ENCODE data around the gene ARID1B. TPM values are rescaled to one million over a fixed set of nuclear protein-coding genes. Genes with fewer than 3 reads are reported as not detected.

Gene ARID1B
- total RNA-seq, 1 experiment from 2014 or later = 86.3 TPM

- Histone ChIP-seq H3K36me3 (ENCODE audit: insufficient read depth, low read length, poor library complexity, severe bottlenecking) (no peaks in the 10 kb centered on the region), H3K4me1 (ENCODE audit: insufficient read depth, low read length, poor library complexity, severe bottlenecking) (peaks cover 12% of the 10 kb centered on the region), H3K27ac (ENCODE audit: low read depth, low read length, poor library complexity, severe bottlenecking) (no peak overlapping the region), H3K9me3 (ENCODE audit: low read depth, low read length, poor library complexity, severe bottlenecking) (no peaks in the 10 kb centered on the region), H3K27me3 (replicated peaks; ENCODE audit: insufficient read depth, low read depth, low read length, poor library complexity) (no peaks in the 10 kb centered on the region), H3K4me3 (ENCODE audit: low read depth, low read length, poor library complexity, severe bottlenecking) (no peak overlapping the region)
- POLR2A ChIA-PET (ENCODE audit: low non-redundant PET) = interaction anchor here (0.5 kb wide), 1 partner anchor 304 kb away, joined by 4 read pairs; no protein-coding TSS in a partner anchor
- TF ChIP-seq, protein P1, sequence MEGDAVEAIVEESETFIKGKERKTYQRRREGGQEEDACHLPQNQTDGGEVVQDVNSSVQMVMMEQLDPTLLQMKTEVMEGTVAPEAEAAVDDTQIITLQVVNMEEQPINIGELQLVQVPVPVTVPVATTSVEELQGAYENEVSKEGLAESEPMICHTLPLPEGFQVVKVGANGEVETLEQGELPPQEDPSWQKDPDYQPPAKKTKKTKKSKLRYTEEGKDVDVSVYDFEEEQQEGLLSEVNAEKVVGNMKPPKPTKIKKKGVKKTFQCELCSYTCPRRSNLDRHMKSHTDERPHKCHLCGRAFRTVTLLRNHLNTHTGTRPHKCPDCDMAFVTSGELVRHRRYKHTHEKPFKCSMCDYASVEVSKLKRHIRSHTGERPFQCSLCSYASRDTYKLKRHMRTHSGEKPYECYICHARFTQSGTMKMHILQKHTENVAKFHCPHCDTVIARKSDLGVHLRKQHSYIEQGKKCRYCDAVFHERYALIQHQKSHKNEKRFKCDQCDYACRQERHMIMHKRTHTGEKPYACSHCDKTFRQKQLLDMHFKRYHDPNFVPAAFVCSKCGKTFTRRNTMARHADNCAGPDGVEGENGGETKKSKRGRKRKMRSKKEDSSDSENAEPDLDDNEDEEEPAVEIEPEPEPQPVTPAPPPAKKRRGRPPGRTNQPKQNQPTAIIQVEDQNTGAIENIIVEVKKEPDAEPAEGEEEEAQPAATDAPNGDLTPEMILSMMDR (conservative IDR thresholded peaks at IDR 0.05; ENCODE audit: low read depth, low read length) = no peak
- no peak for TF ChIP-seq EZH2 (IDR thresholded peaks at IDR 0.05; ENCODE audit: borderline replicate concordance, low read depth, low read length, poor library complexity, severe bottlenecking)
- CTCF ChIA-PET = no interaction called here
- intact Hi-C loops (cut with micrococcal nuclease; ENCODE audit: unreplicated experiment) = no loop called here
- BruUV-seq (replicated peaks) = no TSS peak
- DNase-seq (ENCODE audit: low spot score) = no peak
Observed at GRCh38 chr6:156904176-156904967, 127.2 kb downstream of the ARID1B start.

- Histone ChIP-seq H3K27ac (ENCODE audit: low read depth, low read length, poor library complexity, severe bottlenecking) (no peak overlapping the region), H3K9me3 (ENCODE audit: low read depth, low read length, poor library complexity, severe bottlenecking) (no peaks in the 10 kb centered on the region), H3K4me3 (ENCODE audit: low read depth, low read length, poor library complexity, severe bottlenecking) (no peak overlapping the region), H3K27me3 (replicated peaks; ENCODE audit: insufficient read depth, low read depth, low read length, poor library complexity) (no peaks in the 10 kb centered on the region), H3K36me3 (ENCODE audit: insufficient read depth, low read length, poor library complexity, severe bottlenecking) (no peaks in the 10 kb centered on the region), H3K4me1 (ENCODE audit: insufficient read depth, low read length, poor library complexity, severe bottlenecking) (peaks cover 8% of the 10 kb centered on the region)
- ChIA-PET CTCF (no interaction called here), POLR2A (ENCODE audit: low non-redundant PET) (no interaction called here)
- TF ChIP-seq, protein P1 (conservative IDR thresholded peaks at IDR 0.05; ENCODE audit: low read depth, low read length) = no peak
- no peak for TF ChIP-seq EZH2 (IDR thresholded peaks at IDR 0.05; ENCODE audit: borderline replicate concordance, low read depth, low read length, poor library complexity, severe bottlenecking)
- intact Hi-C loops (cut with micrococcal nuclease; ENCODE audit: unreplicated experiment) = no loop called here
- no TSS peak for BruUV-seq (replicated peaks)
- DNase-seq (ENCODE audit: low spot score) = no peak
Observed at GRCh38 chr6:156905801-156906200, 128.6 kb downstream of the ARID1B start.

DNA sequence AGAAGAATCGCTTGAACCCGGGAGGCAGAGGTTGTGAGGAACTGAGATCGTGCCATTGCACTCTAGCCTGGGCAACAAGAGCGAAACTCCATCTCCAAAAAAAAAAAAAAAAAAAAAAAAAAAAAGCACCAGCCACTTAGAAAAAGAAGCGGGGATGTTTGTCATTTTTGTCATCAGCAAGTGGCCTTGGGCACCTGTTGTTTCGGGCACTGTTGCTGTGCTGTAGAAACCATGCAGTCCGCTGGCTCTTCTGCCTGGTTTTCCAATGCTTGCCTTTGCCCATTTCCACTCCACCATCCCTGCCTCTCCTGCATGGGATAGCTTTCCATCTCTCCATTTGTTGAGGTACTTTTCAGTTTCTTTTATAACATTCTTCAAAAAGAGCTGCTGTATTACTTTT lies 129.3 kb downstream of the ARID1B start:
- TF ChIP-seq EZH2 (IDR thresholded peaks at IDR 0.05; ENCODE audit: borderline replicate concordance, low read depth, low read length, poor library complexity, severe bottlenecking) = no peak
- TF ChIP-seq, protein P1 (conservative IDR thresholded peaks at IDR 0.05; ENCODE audit: low read depth, low read length) = no peak
- Histone ChIP-seq H3K9me3 (ENCODE audit: low read depth, low read length, poor library complexity, severe bottlenecking) (no peaks in the 10 kb centered on the region), H3K4me3 (ENCODE audit: low read depth, low read length, poor library complexity, severe bottlenecking) (no peak overlapping the region), H3K27ac (ENCODE audit: low read depth, low read length, poor library complexity, severe bottlenecking) (no peak overlapping the region), H3K4me1 (ENCODE audit: insufficient read depth, low read length, poor library complexity, severe bottlenecking) (peaks cover 8% of the 10 kb centered on the region), H3K27me3 (replicated peaks; ENCODE audit: insufficient read depth, low read depth, low read length, poor library complexity) (no peaks in the 10 kb centered on the region), H3K36me3 (ENCODE audit: insufficient read depth, low read length, poor library complexity, severe bottlenecking) (no peaks in the 10 kb centered on the region)
- ChIA-PET POLR2A (ENCODE audit: low non-redundant PET) (no interaction called here), CTCF (no interaction called here)
- no TSS peak for BruUV-seq (replicated peaks)
- intact Hi-C loops (cut with micrococcal nuclease; ENCODE audit: unreplicated experiment) = no loop called here
- DNase-seq (ENCODE audit: low spot score) = no peak
